Stomach (tissue), 4 donors: ENCODE measurements around the gene PLA2G4A.

Experiments used
- EP300 ChIP-seq: sonication (generic); formaldehyde crosslinking; IDR thresholded peaks from one replicate; pipeline ENCODE4 v1.6.1; 2017; ENCODE audit warnings: antibody characterized with exemption
- POLR2A ChIP-seq, 4 donors: fragments of 450-650 bp; IDR thresholded peaks; one replicate each; pipeline ENCODE4 v1.6.1; 2016; ENCODE audit warnings: antibody characterized with exemption in 4 of 4, control low read depth in 2 of 4, mild to moderate bottlenecking in 1 of 4, moderate library complexity in 1 of 4
- POLR2AphosphoS5 ChIP-seq, 3 donors: sonication (generic); formaldehyde crosslinking; IDR thresholded peaks; one replicate each; pipeline ENCODE4 v1.6.1; 2016; ENCODE audit warnings: antibody characterized with exemption in 3 of 3
- TF ChIP-seq, protein P1 (sequence below), 7 experiments: fragments of 450-650 bp in 4 of 7; fragments of 200-600 bp in 3 of 7; sonication (generic) in 3 of 7; IDR thresholded peaks; one replicate each; pipeline ENCODE4 v1.5.1; 2016 to 2019; ENCODE audit warnings: antibody characterized with exemption in 7 of 7, control low read depth in 2 of 7, mild to moderate bottlenecking in 1 of 7

DNA sequence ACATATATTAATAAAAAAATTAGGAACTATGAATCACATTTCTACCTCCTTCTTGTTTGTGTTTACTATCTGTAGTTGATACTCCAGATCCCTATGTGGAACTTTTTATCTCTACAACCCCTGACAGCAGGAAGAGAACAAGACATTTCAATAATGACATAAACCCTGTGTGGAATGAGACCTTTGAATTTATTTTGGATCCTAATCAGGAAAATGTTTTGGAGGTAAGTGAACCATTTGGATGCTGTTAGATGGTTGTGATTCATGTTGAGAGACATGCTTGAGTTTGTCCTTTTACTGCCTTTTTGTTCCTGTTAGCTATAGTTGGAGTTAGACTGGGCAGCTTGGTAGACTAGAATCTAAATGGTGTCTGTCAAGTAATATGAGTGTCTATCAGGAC, 64.2 kb downstream of the PLA2G4A start:
- TF ChIP-seq, protein P1, sequence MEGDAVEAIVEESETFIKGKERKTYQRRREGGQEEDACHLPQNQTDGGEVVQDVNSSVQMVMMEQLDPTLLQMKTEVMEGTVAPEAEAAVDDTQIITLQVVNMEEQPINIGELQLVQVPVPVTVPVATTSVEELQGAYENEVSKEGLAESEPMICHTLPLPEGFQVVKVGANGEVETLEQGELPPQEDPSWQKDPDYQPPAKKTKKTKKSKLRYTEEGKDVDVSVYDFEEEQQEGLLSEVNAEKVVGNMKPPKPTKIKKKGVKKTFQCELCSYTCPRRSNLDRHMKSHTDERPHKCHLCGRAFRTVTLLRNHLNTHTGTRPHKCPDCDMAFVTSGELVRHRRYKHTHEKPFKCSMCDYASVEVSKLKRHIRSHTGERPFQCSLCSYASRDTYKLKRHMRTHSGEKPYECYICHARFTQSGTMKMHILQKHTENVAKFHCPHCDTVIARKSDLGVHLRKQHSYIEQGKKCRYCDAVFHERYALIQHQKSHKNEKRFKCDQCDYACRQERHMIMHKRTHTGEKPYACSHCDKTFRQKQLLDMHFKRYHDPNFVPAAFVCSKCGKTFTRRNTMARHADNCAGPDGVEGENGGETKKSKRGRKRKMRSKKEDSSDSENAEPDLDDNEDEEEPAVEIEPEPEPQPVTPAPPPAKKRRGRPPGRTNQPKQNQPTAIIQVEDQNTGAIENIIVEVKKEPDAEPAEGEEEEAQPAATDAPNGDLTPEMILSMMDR (IDR thresholded peaks at IDR 0.05): no peak
- TF ChIP-seq EP300 (no peak), POLR2AphosphoS5 (IDR thresholded peaks at IDR 0.05) (no peak), POLR2A (IDR thresholded peaks at IDR 0.05) (no peak)
